Activated naive CD8-positive, alpha-beta T cell treated with anti-CD3 and anti-CD28 coated beads, Interleukin-2, amount 10 ng/mL, durations not matched to agents 7 days and 5 days (primary cell): Measurements from ENCODE around the gene NOL3. TPM values are rescaled to one million over a fixed set of nuclear protein-coding genes. Genes with fewer than 3 reads are reported as not detected.

ENCODE experiments used
- ATAC-seq: fragments of 150-1000 bp; cut with Tn5 transposase; one replicate; pipeline ENCODE4 v1.10.0; 2021; ENCODE audit warnings: low read depth, moderate library complexity
- POLR2A ChIA-PET: fragments of 350-600 bp; sonication (Branson Sonifier 250); formaldehyde crosslinking; loops from one replicate; lab custom pipeline; 2021; ENCODE audit warnings: antibody characterized with exemption; lab: Charles Lee
- DNase-seq: peaks from one replicate; pipeline ENCODE4 v3.0.0; 2021
- H3K27ac Mint-ChIP-seq: one replicate; pipeline ENCODE4 v1.8.0; 2022; ENCODE audit warnings: mild to moderate bottlenecking, mixed read lengths
- H3K27me3 Mint-ChIP-seq: one replicate; pipeline ENCODE4 v1.8.0; 2022; ENCODE audit warnings: mild to moderate bottlenecking, moderate library complexity, mixed read lengths
- H3K36me3 Mint-ChIP-seq: one replicate; pipeline ENCODE4 v1.8.0; 2021; ENCODE audit warnings: mild to moderate bottlenecking, mixed read lengths
- H3K4me1 Mint-ChIP-seq: one replicate; pipeline ENCODE4 v1.8.0; 2021; ENCODE audit warnings: mixed read lengths
- H3K4me3 Mint-ChIP-seq: one replicate; pipeline ENCODE4 v1.8.0; 2022; ENCODE audit warnings: mild to moderate bottlenecking, moderate library complexity, mixed read lengths
- H3K9me3 Mint-ChIP-seq: one replicate; pipeline ENCODE4 v1.8.0; 2021; ENCODE audit warnings: mixed read lengths
- total RNA-seq, 2 experiments: library from RNA; stranded (reverse); gene quantifications; one replicate each; pipeline ENCODE4 v1.2.3, GENCODE V29; 2021

Gene NOL3
- total RNA-seq, 2 experiments from 2014 or later, result 17.7 to 18.6 TPM

DNA sequence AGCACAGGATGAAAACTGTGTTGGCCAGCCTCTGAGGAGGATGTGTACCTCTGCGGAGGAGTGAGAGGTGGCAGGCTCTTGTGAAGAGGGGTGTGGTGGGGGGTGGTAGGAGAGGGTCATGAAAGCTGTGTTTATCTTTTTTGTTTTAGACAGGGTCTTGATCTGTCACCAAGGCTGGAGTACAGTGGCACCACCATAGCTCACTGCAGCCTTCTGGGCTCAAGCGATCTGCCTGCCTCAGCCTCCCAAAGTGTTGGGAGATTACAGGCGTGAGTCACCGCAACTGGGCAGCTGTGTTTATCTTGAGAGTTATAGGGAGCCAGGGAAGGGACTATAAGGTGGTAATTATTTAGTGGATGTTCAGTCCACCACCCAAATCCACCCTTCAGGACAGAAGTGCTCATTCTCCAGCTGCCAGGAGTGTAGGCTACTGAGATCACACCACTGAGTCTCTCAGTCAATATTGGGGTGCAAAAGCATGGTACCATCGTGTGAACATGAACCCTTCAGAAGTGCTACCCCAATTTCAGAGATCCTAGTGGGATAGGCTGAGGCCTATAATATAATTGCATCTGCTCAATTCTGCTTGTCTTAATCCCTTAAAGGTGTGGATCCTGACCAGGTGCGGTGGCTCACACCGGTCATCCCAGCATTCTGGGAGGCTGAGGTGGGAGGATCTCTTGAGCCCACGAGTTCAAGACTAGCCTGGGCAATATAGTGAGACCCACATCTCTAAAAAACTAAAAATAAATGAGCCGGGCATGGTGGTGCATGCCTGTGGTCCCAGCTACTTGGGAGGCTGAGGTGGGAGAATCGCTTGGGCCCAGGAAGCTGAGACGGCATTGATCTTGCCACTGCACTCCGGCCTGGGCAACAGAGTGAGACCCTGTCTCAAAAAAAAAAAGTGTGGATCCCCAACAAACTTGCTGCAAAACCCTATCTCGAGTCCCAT lies 20.4 kb downstream of the NOL3 start:
- H3K4me1 Mint-ChIP-seq, result peaks cover 24% of the 10 kb centered on the region
- H3K27me3 Mint-ChIP-seq, result peaks cover 7% of the 10 kb centered on the region
- H3K4me3 Mint-ChIP-seq, result no peak overlapping the region
- peaks cover 6% of the 10 kb centered on the region for H3K36me3 Mint-ChIP-seq
- no peak for DNase-seq
- ATAC-seq, result no peak
- no peaks in the 10 kb centered on the region for H3K9me3 Mint-ChIP-seq
- POLR2A ChIA-PET, result interaction anchor here (0.5 to 0.6 kb wide), 2 partner anchors 37 to 177 kb away, joined by 3 read pairs; no protein-coding TSS in a partner anchor
- H3K27ac Mint-ChIP-seq, result peak overlapping the region; percentile 84

- H3K36me3 Mint-ChIP-seq, result peaks cover 12% of the 10 kb centered on the region
- peak; percentile 45 for ATAC-seq
Observed at GRCh38 chr16:67191411-67191994, 21.2 kb downstream of the NOL3 start.

GRCh38 chr16:67191995-67192681 lies 21.8 kb downstream of the NOL3 start, which contains the start of gene E2F4:
Gene E2F4, plus strand, starts transcription at chr16:67192155. Its CDS starts 73 bp downstream, at chr16:67192228.
- Mint-ChIP-seq H3K27ac (peak within 1 kb of the TSS; percentile 86), H3K9me3 (no peaks in the 10 kb centered on the region)

More at GRCh38 chr16:67191411-67191994, 21.2 kb downstream of the NOL3 start:
- POLR2A ChIA-PET, result interaction anchor here (0.7 to 1.0 kb wide), 2 partner anchors 26 to 208 kb away, joined by 3 to 4 read pairs; partner anchors contain the start of gene HSF4
- no peak for DNase-seq
- H3K4me1 Mint-ChIP-seq, result peaks cover 27% of the 10 kb centered on the region
- H3K9me3 Mint-ChIP-seq, result no peaks in the 10 kb centered on the region
- peak overlapping the region; percentile 95 for H3K4me3 Mint-ChIP-seq
- peak overlapping the region; percentile 84 for H3K27ac Mint-ChIP-seq
- H3K27me3 Mint-ChIP-seq, result peaks cover 4% of the 10 kb centered on the region

GRCh38 chr16:67192781-67193361 lies 22.5 kb downstream of the NOL3 start:
- no peak for DNase-seq
- H3K36me3 Mint-ChIP-seq, result peaks cover 17% of the 10 kb centered on the region
- H3K27me3 Mint-ChIP-seq, result no peaks in the 10 kb centered on the region
- H3K4me1 Mint-ChIP-seq, result peaks cover 27% of the 10 kb centered on the region
- no peak for ATAC-seq
- H3K4me3 Mint-ChIP-seq, result peak overlapping the region; percentile 95
- POLR2A ChIA-PET, result interaction anchor here (1.0 to 1.4 kb wide), 8 partner anchors 9 to 210 kb away, joined by 3 to 11 read pairs (median 3); partner anchors contain the start of genes MATCAP1, SLC9A5 and TMEM208
- H3K27ac Mint-ChIP-seq, result peak overlapping the region; percentile 86
- no peaks in the 10 kb centered on the region for H3K9me3 Mint-ChIP-seq

More at GRCh38 chr16:67191995-67192681, 21.8 kb downstream of the NOL3 start, which contains the start of gene E2F4:
- peak within 1 kb of the TSS; percentile 95 for H3K4me3 Mint-ChIP-seq
- POLR2A ChIA-PET, result interaction anchor here (0.7 to 1.4 kb wide), 9 partner anchors 9 to 209 kb away, joined by 3 to 11 read pairs (median 3); partner anchors contain the start of genes HSF4, MATCAP1, SLC9A5 and TMEM208
- H3K4me1 Mint-ChIP-seq, result peaks cover 27% of the 10 kb centered on the region
- ATAC-seq (peak; percentile 91), DNase-seq (peak; percentile 90)
- peaks cover 17% of the 10 kb centered on the region for H3K36me3 Mint-ChIP-seq
- H3K27me3 Mint-ChIP-seq, result no peaks in the 10 kb centered on the region

GRCh38 chr16:67193536-67193935 lies 23.2 kb downstream of the NOL3 start:
- H3K4me1 Mint-ChIP-seq, result peaks cover 32% of the 10 kb centered on the region
- H3K36me3 Mint-ChIP-seq, result peaks cover 17% of the 10 kb centered on the region
- no peak for ATAC-seq
- peak overlapping the region; percentile 95 for H3K4me3 Mint-ChIP-seq
- no peaks in the 10 kb centered on the region for H3K9me3 Mint-ChIP-seq
- DNase-seq, result no peak
- H3K27ac Mint-ChIP-seq, result peak overlapping the region; percentile 86
- H3K27me3 Mint-ChIP-seq, result no peaks in the 10 kb centered on the region
- POLR2A ChIA-PET, result interaction anchor here (1.1 to 1.4 kb wide), 4 partner anchors 10 to 179 kb away, joined by 3 to 11 read pairs (median 3); partner anchors contain the start of gene MATCAP1

DNA sequence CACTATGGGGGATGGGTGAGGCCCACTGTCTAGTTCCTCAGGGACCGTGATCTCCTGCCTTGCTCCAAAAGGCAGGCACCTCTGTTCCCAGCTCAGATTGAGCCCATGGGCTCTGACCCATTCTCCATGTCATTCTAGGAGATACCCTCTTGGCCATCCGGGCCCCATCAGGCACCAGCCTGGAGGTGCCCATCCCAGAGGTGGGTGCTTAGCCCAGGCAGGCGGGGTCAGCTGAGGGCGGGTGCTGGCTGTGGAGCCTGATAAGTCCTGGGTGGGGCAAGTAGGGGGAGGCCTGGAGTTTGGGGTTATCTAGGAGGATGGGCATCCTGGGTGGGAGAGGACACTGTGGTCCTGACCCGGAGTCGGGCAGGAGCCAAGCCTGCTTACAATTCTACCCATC lies 23.9 kb downstream of the NOL3 start:
- no peak overlapping the region for H3K27ac Mint-ChIP-seq
- H3K36me3 Mint-ChIP-seq, result peaks cover 17% of the 10 kb centered on the region
- POLR2A ChIA-PET, result no interaction called here

GRCh38 chr16:67195676-67196075 lies 25.3 kb downstream of the NOL3 start:
- Mint-ChIP-seq H3K27me3 (no peaks in the 10 kb centered on the region), H3K9me3 (no peaks in the 10 kb centered on the region), H3K36me3 (peaks cover 19% of the 10 kb centered on the region), H3K27ac (peak overlapping the region; percentile 13), H3K4me1 (peaks cover 32% of the 10 kb centered on the region), H3K4me3 (no peak overlapping the region)
- DNase-seq, result no peak
- ATAC-seq, result no peak
- POLR2A ChIA-PET, result no interaction called here

More for the DNA sequence above, 23.9 kb downstream of the NOL3 start:
- Mint-ChIP-seq H3K9me3 (no peaks in the 10 kb centered on the region), H3K4me1 (peaks cover 32% of the 10 kb centered on the region), H3K27me3 (no peaks in the 10 kb centered on the region), H3K4me3 (peak overlapping the region; percentile 95)
- DNase-seq (no peak), ATAC-seq (no peak)

DNA sequence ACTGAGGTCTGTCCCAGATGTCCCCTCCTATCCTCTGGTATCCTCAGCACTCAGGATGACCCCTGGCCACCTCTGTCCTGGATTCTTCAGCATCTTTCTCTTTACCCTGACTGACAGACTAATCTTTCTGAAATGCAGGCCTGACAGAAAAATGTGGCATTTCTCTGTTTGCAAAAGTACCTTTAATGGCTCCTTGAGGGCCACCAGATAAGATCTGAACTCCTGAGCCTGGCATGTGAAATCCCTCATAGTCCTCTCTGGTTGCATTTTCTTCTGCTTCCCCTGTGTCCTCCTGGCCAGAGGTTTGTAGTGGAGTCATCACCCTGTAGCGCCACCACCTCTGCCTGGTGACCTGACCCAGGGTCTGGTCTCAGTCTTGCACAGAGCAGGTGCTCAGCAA lies 26.5 kb downstream of the NOL3 start:
- no peak for ATAC-seq
- peaks cover 26% of the 10 kb centered on the region for H3K4me1 Mint-ChIP-seq
- POLR2A ChIA-PET, result interaction anchor here (0.9 kb wide), 1 partner anchor 150 kb away, joined by 5 read pairs; no protein-coding TSS in a partner anchor
- H3K9me3 Mint-ChIP-seq, result no peaks in the 10 kb centered on the region
- peaks cover 19% of the 10 kb centered on the region for H3K36me3 Mint-ChIP-seq
- no peaks in the 10 kb centered on the region for H3K27me3 Mint-ChIP-seq
- no peak overlapping the region for H3K4me3 Mint-ChIP-seq
- DNase-seq, result no peak
- peak overlapping the region; percentile 8 for H3K27ac Mint-ChIP-seq

GRCh38 chr16:67197704-67198103 lies 27.4 kb downstream of the NOL3 start:
- H3K9me3 Mint-ChIP-seq, result no peaks in the 10 kb centered on the region

DNA sequence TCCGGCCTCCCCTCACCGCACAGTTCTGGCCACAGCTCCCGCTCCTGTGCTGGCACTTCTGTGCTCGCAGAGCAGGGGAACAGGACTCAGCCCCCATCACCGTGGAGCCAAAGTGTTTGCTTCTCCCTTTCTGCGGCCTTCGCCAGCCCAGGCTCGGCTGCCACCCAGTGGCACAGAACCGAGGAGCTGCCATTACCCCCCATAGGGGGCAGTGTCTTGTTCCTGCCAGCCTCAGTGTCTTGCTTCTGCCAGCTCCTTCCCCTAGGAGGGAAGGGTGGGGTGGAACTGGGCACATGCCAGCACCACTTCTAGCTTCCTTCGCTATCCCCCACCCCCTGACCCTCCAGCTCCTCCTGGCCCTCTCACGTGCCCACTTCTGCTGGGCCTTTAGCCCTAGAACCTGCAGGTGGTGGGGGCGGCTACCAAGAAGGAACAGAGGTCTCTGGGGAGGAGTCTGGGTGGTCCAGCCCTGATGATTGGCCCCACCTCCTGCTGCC lies 27.9 kb downstream of the NOL3 start:
- Mint-ChIP-seq H3K36me3 (peaks cover 15% of the 10 kb centered on the region), H3K4me3 (no peak overlapping the region), H3K27ac (no peak overlapping the region), H3K4me1 (peaks cover 17% of the 10 kb centered on the region), H3K27me3 (no peaks in the 10 kb centered on the region), H3K9me3 (no peaks in the 10 kb centered on the region)
- ATAC-seq, result peak; percentile 35
- POLR2A ChIA-PET, result interaction anchor here (1.0 to 1.6 kb wide), 2 partner anchors 10 to 29 kb away, joined by 3 to 8 read pairs; partner anchors contain the start of gene TMEM208
- no peak for DNase-seq

More at GRCh38 chr16:67197704-67198103, 27.4 kb downstream of the NOL3 start:
- Mint-ChIP-seq H3K4me3 (no peak overlapping the region), H3K27me3 (no peaks in the 10 kb centered on the region), H3K27ac (no peak overlapping the region), H3K36me3 (peaks cover 17% of the 10 kb centered on the region), H3K4me1 (peaks cover 23% of the 10 kb centered on the region)
- DNase-seq, result no peak
- POLR2A ChIA-PET, result interaction anchor here (0.9 to 1.6 kb wide), 3 partner anchors 11 to 151 kb away, joined by 3 to 8 read pairs (median 5); partner anchors contain the start of gene TMEM208
- no peak for ATAC-seq

DNA sequence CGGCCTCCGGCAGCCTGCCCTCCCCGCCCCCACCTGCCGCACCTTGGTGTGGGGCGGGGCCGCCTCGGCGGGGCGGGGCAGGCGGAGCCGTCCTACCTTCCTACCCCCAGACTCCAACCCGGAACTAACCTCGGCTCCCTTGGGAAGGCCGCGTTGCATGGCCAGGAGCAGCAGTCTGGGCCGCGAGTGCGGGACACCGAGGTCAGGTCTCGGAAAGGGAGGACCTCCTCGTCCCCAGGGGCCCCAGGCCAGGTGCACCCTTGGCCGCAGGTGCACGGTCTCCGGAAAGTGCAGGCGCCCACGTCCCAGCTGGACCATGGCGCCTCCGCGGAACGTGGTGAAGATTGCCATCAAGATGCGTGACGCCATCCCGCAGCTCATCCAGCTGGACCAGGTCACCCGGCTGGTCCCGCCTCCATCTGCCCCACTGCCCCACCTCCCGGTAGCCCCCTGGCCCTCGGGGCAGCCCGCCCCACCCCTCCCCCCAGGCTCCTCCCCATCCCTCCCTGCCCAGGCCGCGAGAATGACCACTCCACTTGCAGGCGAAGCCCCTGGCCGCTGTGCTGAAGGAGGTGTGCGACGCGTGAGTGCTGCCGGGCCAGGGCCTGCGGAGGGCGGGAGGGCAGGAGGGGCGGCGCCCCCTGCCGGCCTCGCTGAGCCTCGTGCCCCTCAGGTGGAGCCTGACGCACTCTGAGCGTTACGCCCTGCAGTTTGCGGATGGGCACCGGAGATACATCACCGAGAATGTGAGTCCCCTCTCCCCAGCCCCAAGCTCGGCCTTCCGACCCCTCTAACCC lies 28.9 kb downstream of the NOL3 start, which contains the start of gene ELMO3:
TSS of gene ELMO3 (plus strand) at position 121 of the 797 bp plus-strand sequence. CDS start at position 317, 196 bp downstream.
- Mint-ChIP-seq H3K27ac (no peak within 1 kb of the TSS), H3K9me3 (no peaks in the 10 kb centered on the region), H3K4me1 (peaks cover 9% of the 10 kb centered on the region), H3K36me3 (peaks cover 15% of the 10 kb centered on the region), H3K27me3 (no peaks in the 10 kb centered on the region), H3K4me3 (no peak within 1 kb of the TSS)
- ATAC-seq (no peak), DNase-seq (no peak)
- POLR2A ChIA-PET, result no interaction called here
